Ureter (tissue), 1 donor: ENCODE measurements around the gene HSD17B8. TPM values are rescaled to one million over a fixed set of nuclear protein-coding genes. Genes with fewer than 3 reads are reported as not detected.
A peak's percentile ranks its signal among the peaks of the same experiment; 100 is the strongest.
"Not testable (repeated sequence)": the region's sequence is repeated elsewhere in the genome, so short reads cannot be mapped to it uniquely, and the experiment has no call there.

ENCODE experiments used
- DNase-seq: peaks from one replicate; pipeline ENCODE4 v3.0.0-alpha.2; 2020; ENCODE audit warnings: low spot score
- total RNA-seq: library from RNA; stranded (reverse); gene quantifications from one replicate; pipeline ENCODE4 v1.2.4, GENCODE V29; 2023
- donor health status: DM: yes; HTN: yes; CAD: no.

The HSD17B8 gene
- total RNA-seq, 1 donor from 2014 or later: 28.6 TPM

GRCh38 chr6:33206027-33206863 lies 1.8 kb downstream of the HSD17B8 start:
- DNase-seq: no peak

GRCh38 chr6:33206864-33207551 lies 2.6 kb downstream of the HSD17B8 start:
- no peak for DNase-seq

DNA sequence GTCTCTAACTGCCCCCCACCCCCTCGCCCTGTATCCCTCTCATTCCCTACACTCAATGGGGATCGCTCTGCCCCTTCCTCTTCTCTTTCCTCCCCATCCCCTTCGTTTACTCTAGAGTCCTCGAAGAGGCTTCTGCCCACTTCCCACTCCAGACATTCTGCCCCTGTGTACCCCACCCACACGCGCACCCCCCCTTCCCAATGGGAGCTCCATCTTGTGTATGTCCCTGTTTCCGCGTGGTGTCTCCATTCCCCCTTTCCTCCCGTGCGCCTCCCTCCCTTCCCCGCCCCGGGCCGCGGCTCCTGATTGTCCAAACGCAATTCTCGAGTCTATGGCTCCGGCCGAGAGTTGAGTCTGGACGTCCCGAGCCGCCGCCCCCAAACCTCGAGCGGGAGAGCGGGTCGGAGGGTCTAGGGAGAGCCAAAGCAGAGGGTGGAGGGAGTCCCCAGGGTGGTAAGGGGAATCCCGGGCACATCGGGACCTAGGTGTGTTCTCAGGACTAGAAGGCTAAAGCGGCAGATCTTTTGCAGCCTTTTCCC lies 3.2 kb downstream of the HSD17B8 start:
- DNase-seq: no peak

DNA sequence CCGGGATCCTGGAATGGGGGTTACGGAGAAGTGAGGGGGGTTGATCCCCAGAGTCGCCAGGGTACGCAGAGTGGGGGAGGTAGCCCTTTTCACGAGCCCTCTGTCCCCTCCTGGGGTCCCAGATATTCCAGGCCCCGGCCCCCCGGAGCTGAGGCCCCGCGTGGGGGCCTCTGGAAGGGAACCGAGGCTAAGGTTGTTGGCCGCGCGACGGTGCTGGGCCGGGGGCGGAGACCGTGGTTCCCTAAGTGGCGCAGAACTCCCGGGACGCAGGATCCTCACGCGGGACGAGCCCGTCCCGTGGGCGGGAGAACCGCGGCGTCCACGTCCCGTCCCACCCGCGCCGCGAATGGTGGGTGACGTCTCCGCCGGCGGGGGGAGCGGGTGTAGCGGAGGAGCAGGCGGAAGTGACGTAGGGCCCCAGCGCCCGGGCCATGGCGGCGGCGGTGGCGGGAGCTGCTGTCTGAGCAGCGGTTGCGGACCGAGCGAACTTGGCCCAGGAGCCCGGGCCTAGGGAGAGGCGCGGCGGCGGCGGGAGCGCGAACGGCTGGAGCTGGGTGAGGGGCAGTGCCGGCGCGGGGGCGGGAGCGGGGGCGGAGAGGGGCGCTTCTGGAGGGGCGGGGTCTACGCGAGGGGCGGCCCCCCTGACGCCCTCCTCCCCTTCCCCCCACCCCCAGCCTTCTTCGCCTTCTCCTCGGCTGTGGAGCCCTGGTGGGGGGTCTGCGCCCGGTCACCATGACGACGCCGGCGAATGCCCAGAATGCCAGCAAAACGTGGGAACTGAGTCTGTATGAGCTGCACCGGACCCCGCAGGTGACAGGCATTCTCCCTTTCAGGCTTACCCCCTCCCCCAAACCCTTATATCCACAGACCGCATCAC lies 3.9 kb downstream of the HSD17B8 start, which contains the start of gene RING1:
Gene RING1, plus strand, starts transcription at position 410 of the 877 bp plus-strand sequence. Its CDS starts 323 bp downstream, at position 733.
- DNase-seq: peak; percentile 90

GRCh38 chr6:33209856-33210255 lies 5.4 kb downstream of the HSD17B8 start:
- DNase-seq: no peak

GRCh38 chr6:33211136-33211535 lies 6.7 kb downstream of the HSD17B8 start:
- DNase-seq: no peak

- no peak for DNase-seq
These were observed 7.4 kb downstream of the HSD17B8 start for GRCh38 chr6:33211666-33212422.

DNA sequence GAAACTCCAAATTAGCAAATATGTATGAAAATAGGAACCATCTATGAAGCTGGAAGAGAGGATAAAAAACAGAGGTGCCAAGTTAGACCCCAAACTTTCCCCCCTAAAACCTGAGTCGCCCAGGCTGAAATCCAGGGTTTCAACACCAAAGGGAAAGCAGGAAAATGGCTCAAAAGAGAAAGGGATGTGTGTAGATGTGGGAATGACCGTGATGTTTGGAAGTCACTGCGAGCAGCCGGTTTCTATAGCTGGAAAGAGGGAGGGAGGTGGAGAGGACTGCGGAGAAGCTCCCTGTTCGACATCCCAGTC lies 8.4 kb downstream of the HSD17B8 start:
- no peak for DNase-seq

GRCh38 chr6:33213166-33213988 lies 8.9 kb downstream of the HSD17B8 start:
- DNase-seq: no peak

DNA sequence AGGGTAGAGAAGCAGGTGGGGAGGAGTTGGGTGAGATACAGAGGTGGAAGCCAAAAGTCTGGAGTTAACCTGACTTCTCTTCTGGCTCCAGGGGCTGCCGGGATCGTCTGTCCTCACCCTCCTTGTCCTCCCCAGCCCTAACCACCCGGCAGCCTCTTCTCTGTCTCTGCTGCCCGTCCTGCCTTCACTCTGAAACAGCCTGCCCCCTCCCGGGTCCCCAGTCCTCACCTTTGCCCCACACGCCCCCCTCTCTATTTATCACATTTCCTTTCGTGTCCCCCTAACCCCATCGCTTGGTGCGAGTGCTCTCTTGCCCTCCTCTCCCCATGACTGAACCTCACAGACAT lies 9.5 kb downstream of the HSD17B8 start:
- no peak for DNase-seq

DNA sequence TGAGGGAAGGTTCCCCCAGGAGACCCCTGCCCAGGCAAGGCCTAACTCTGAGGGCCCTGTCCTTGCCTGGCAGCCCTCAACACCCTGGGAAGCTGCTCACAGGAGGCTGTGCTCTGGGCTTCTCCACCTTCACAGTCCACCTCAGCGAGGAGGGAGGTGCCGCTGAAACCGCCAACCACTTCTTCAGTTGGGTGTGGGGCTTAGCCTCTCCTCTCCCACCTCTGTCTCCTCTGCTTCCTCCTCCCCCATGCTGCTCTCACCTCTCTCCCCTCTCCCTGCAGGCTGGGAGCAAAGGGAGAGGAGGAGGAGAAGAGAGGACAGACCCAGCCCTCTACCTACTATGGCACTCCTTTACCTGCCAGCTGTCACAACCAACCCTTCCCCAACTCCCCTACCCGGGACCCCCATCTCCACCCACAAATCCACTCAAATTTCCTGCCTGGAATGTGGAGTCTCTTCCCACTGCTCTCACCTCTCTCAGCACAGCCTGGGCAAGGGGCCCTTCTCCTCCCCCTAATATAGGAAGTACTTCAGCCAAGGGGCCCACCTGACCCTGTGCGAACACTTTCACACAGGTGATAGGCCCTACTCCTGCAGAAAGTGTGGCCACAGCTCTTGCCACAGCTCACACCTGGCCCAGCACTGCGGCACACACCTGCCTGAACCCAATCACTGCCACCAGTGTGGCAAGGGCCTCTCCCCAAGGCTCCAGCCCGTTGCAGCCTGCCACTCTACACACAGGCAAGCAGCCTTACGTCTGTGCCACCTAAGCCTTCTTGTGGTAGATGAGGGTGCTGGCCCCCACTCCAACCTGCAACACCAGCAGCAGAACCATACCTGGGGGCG lies 11.0 kb downstream of the HSD17B8 start:
- DNase-seq: no peak

DNA sequence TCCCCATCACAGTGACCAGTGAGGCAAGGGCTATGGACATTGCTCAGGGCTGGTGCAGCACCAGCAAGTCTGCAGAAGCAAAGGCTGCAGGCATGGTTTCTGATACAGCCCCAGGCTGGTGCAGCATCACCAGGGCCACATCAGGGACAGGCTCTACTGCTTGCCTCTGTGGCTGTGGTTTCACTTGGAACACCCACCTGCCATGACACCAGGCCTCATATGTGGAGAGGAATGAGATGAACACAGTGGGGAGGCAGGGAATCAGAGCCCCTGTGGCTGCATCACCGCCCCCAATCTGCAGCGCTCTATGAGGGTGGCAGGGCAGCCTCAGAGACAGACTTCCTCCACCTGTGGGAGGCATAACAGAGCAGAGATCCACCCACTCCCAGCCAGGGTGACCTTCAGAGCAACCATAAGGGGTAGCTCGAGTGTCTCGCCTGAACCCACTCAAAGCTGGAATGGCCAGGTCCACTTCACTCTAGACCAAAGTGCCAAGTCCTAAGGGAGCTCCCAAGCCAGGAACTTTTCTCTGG lies 11.7 kb downstream of the HSD17B8 start:
- DNase-seq: no peak

GRCh38 chr6:33217246-33217645 lies 12.8 kb downstream of the HSD17B8 start:
- DNase-seq: no peak

DNA sequence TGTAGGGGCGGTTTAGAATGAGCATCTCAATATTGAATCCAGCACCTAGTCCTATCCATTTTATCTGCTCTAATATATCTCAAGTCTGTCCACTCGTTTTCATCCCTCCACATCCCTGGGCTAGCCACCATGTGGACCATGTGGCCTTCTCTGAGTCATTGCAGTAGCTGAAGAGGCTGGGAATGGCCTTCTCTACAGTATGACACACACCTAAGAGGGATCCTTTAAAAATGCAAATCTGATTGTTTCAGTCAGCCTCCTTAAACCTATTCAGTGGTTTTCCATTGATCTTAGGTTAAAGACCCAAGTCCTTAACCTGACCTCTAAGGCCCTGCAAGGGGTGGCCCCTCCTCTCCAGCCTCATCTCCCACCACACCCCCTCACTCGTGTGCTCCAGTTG lies 13.2 kb downstream of the HSD17B8 start:
- DNase-seq: no peak

GRCh38 chr6:33226503-33227120 lies 22.2 kb downstream of the HSD17B8 start:
- not testable (repeated sequence) for DNase-seq

GRCh38 chr6:33235221-33235634 lies 30.8 kb downstream of the HSD17B8 start:
- no peak for DNase-seq

DNA sequence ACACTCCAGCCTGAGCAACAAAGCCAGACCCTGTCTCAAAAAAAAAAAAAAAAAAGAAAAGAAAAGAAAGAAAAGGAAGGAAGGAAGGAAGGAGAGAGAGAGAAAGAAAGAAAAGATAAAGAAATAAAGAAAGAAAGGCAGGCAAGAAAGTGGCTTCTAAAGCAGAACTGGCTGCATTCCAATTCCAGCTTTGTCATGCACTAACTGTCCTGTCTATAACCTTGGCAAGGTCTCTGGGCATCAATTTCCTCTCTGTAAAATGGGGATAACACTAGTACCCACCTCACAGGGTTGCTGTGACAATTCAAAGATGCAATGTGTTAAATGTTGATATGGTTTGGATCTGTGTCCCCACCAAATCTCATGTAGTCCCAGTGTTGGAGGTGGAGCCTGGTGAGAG lies 31.9 kb downstream of the HSD17B8 start:
- no peak for DNase-seq

GRCh38 chr6:33236852-33237251 lies 32.4 kb downstream of the HSD17B8 start:
- no peak for DNase-seq

GRCh38 chr6:33237741-33238140 lies 33.3 kb downstream of the HSD17B8 start:
- DNase-seq: no peak
